ENCODE measurements around the gene OR10G4.
"Not testable (repeated sequence)": the region's sequence is repeated elsewhere in the genome, so short reads cannot be mapped to it uniquely, and the experiment has no call there.

Gene OR10G4

GRCh38 chr11:124012697-124013096 lies at the start of gene OR10G4:
TSS of gene OR10G4 (plus strand) at chr11:124012997. CDS start at chr11:124015575, 2,578 bp downstream.
- no peak for DNase-seq (ENCODE audit: extremely low spot score, insufficient read length, low read depth)
- FAIRE-seq = no peak

GRCh38 chr11:123973816-123974215 lies 39.0 kb upstream of the OR10G4 start:
- DNase-seq (ENCODE audit: extremely low spot score, insufficient read length, low read depth) (no peak), FAIRE-seq (no peak)

- no peak for DNase-seq (ENCODE audit: extremely low spot score, insufficient read length, low read depth)
- FAIRE-seq = no peak
Observed at GRCh38 chr11:123976770-123977560, 35.8 kb upstream of the OR10G4 start.

- no peak for DNase-seq (ENCODE audit: extremely low spot score, insufficient read length, low read depth)
Observed at GRCh38 chr11:123977731-123978347, 35.0 kb upstream of the OR10G4 start, which contains the start of gene OR10S1. TSS of gene OR10S1 (minus strand) at chr11:123977781. CDS start at chr11:123977664, 117 bp downstream.

GRCh38 chr11:123979311-123979710 lies 33.5 kb upstream of the OR10G4 start:
- FAIRE-seq (no peak), DNase-seq (ENCODE audit: extremely low spot score, insufficient read length, low read depth) (no peak)

More at GRCh38 chr11:123977731-123978347, 35.0 kb upstream of the OR10G4 start, which contains the start of gene OR10S1:
- FAIRE-seq = no peak

GRCh38 chr11:123995119-123995518 lies 17.7 kb upstream of the OR10G4 start, which contains the start of gene OR10G6:
TSS of gene OR10G6 (minus strand) at chr11:123995161. CDS start at chr11:123995161, 0 bp downstream.
- no peak for DNase-seq (ENCODE audit: extremely low spot score, insufficient read length, low read depth)
- no peak for FAIRE-seq

GRCh38 chr11:124015837-124016236 lies 3.0 kb downstream of the OR10G4 start:
- FAIRE-seq; DNase-seq (ENCODE audit: extremely low spot score, insufficient read length, low read depth): not testable (repeated sequence)

- FAIRE-seq = no peak
- no peak for DNase-seq (ENCODE audit: extremely low spot score, insufficient read length, low read depth)
Observed at GRCh38 chr11:124026498-124026897, 13.7 kb downstream of the OR10G4 start, which contains the start of gene OR10G8. TSS of gene OR10G8 (plus strand) at chr11:124026798. CDS start at chr11:124029623, 2,825 bp downstream.

GRCh38 chr11:124036666-124037065 lies 23.9 kb downstream of the OR10G4 start:
- no peak for FAIRE-seq
- DNase-seq (ENCODE audit: extremely low spot score, insufficient read length, low read depth) = no peak

GRCh38 chr11:124039557-124039956 lies 26.8 kb downstream of the OR10G4 start:
- DNase-seq (ENCODE audit: extremely low spot score, insufficient read length, low read depth) (no peak), FAIRE-seq (no peak)

GRCh38 chr11:124041254-124041653 lies 28.5 kb downstream of the OR10G4 start, which contains the start of gene OR10G7:
TSS of gene OR10G7 (minus strand) at chr11:124041325. CDS start at chr11:124039001, 2,324 bp downstream.
- FAIRE-seq = no peak
- DNase-seq (ENCODE audit: extremely low spot score, insufficient read length, low read depth) = no peak

- FAIRE-seq (no peak), DNase-seq (ENCODE audit: extremely low spot score, insufficient read length, low read depth) (no peak)
Observed at GRCh38 chr11:124043420-124043819, 30.6 kb downstream of the OR10G4 start.

GRCh38 chr11:124050748-124051147 lies 38.0 kb downstream of the OR10G4 start:
- DNase-seq (ENCODE audit: extremely low spot score, insufficient read length, low read depth) = no peak

GRCh38 chr11:124052966-124053365 lies 40.2 kb downstream of the OR10G4 start:
- FAIRE-seq (no peak), DNase-seq (ENCODE audit: extremely low spot score, insufficient read length, low read depth) (no peak)

More at GRCh38 chr11:124050748-124051147, 38.0 kb downstream of the OR10G4 start:
- no peak for FAIRE-seq
